Tibial nerve (tissue), 4 donors: Measurements from ENCODE around the gene SLC47A1. TPM values are rescaled to one million over a fixed set of nuclear protein-coding genes. Genes with fewer than 3 reads are reported as not detected.

Experiments used
- DNase-seq, 2 donors: peaks; one replicate each; pipeline ENCODE4 v3.0.0-alpha.2; 2019; ENCODE audit warnings: low spot score in 2 of 2
- H3K27ac ChIP-seq, 4 donors: fragments of 200-600 bp; sonication (generic) in 3 of 4; one replicate each; pipeline ENCODE4 v1.5.1; 2017 to 2019; ENCODE audit warnings: mild to moderate bottlenecking in 1 of 4
- H3K27me3 ChIP-seq, 2 donors: fragments of 200-600 bp; sonication (generic) in 1 of 2; one replicate each; pipeline versions ENCODE4 v1.5.1 to v1.6.0; 2017 to 2019
- H3K36me3 ChIP-seq, 3 donors: fragments of 200-600 bp; sonication (generic); one replicate each; pipeline ENCODE4 v1.5.1; 2018 to 2019
- H3K4me1 ChIP-seq, 4 donors: fragments of 200-600 bp; sonication (generic) in 3 of 4; one replicate each; pipeline ENCODE4 v1.5.1; 2017 to 2019
- H3K4me3 ChIP-seq, 4 donors: fragments of 200-600 bp; sonication (generic) in 3 of 4; one replicate each; pipeline ENCODE4 v1.5.1; 2017 to 2019; ENCODE audit warnings: mild to moderate bottlenecking in 1 of 4, moderate library complexity in 1 of 4
- H3K9me3 ChIP-seq, 4 donors: fragments of 200-600 bp; sonication (generic) in 3 of 4; one replicate each; pipeline ENCODE4 v1.5.1; 2017 to 2019
- CTCF ChIP-seq, 5 experiments: fragments of 200-600 bp in 3 of 5; fragments of 450-650 bp in 2 of 5; sonication (generic) in 3 of 5; IDR thresholded peaks; one replicate each; pipeline ENCODE4 v1.5.1; 2016 to 2019; ENCODE audit warnings: antibody characterized with exemption in 5 of 5, mild to moderate bottlenecking in 3 of 5, moderate library complexity in 2 of 5
- EP300 ChIP-seq, 2 donors: sonication (generic); formaldehyde crosslinking; IDR thresholded peaks; one replicate each; pipeline ENCODE4 v1.6.1; 2017; ENCODE audit warnings: antibody characterized with exemption in 2 of 2, mild to moderate bottlenecking in 1 of 2
- POLR2A ChIP-seq, 2 donors: fragments of 450-650 bp; IDR thresholded peaks; one replicate each; pipeline ENCODE4 v1.6.1; 2017; ENCODE audit warnings: antibody characterized with exemption in 2 of 2, mild to moderate bottlenecking in 2 of 2, moderate library complexity in 2 of 2
- WGBS, 2 donors: methylation state at CpG; one replicate each; pipeline ENCODE4 v1.1.5; 2018; 5-methylcytosine and 5-hydroxymethylcytosine counted together
- small RNA-seq: library from RNA; depleted of rRNA; stranded (forward); fragments of <200 nt; gene quantifications from one replicate; pipeline ENCODE3, GENCODE V24; 2016
- total RNA-seq, 4 donors: library from RNA; depleted of rRNA; stranded (reverse); fragments of >200 nt; gene quantifications; one replicate each; pipeline ENCODE4 v1.1.0, GENCODE V29; 2016

Gene SLC47A1
- total RNA-seq, 4 donors from 2014 or later, result 11.1 to 31.4 (median 19.5) TPM

GRCh38 chr17:19626079-19626478 lies 92.4 kb downstream of the SLC47A1 start:
- H3K36me3 ChIP-seq, result peaks cover 0 to 3% (median 0%) of the 10 kb centered on the region in 3 donors
- no peak overlapping the region for H3K4me3 ChIP-seq
- no peaks in the 10 kb centered on the region for H3K27me3 ChIP-seq
- H3K4me1 ChIP-seq, result no peaks in the 10 kb centered on the region
- WGBS, 2 donors, result 93% methylated on average over 4 of the region's 4 CpGs
- TF ChIP-seq CTCF (IDR thresholded peaks at IDR 0.05) (no peak), POLR2A (IDR thresholded peaks at IDR 0.05) (no peak), EP300 (IDR thresholded peaks at IDR 0.05) (no peak)
- DNase-seq, result no peak
- peaks cover 0 to 7% (median 0%) of the 10 kb centered on the region in 4 donors for H3K9me3 ChIP-seq
- no peak overlapping the region for H3K27ac ChIP-seq

Small RNA genes within 50 kb of the gene (small RNA-seq; reads per million reads assigned to genes)
- gene AC025627.2 (not detected), gene NMTRQ-TTG12-1 (not detected)

Other genes starting within 250 kb of the SLC47A1 start
- gene B9D1, start 171.1 kb upstream of the SLC47A1 start, total RNA-seq, result 10 to 100 TPM; 21.6 to 65.4 (median 43.4) TPM
- 10 to 100 TPM; 29.5 to 62.4 (median 39.3) TPM for gene MAPK7, start 155.4 kb upstream of the SLC47A1 start, total RNA-seq
- 100 to 1,000 TPM in 1 of 4 donors, 10 to 100 TPM in 3; 30.6 to 131 (median 53.4) TPM for gene MFAP4, start 146.7 kb upstream of the SLC47A1 start, total RNA-seq
- gene RNF112, start 122.6 kb upstream of the SLC47A1 start, total RNA-seq, result 1 to 10 TPM in 3 of 4 donors, under 1 TPM in 1; 0.44 to 2.5 (median 1.8) TPM
- gene ALDH3A2, start 114.9 kb downstream of the SLC47A1 start, total RNA-seq, result 100 to 1,000 TPM in 2 of 4 donors, 10 to 100 TPM in 2; 84.3 to 152 (median 105) TPM
- gene SLC47A2, start 182.7 kb downstream of the SLC47A1 start, total RNA-seq, result not detected
- gene ALDH3A1, start 214.4 kb downstream of the SLC47A1 start, total RNA-seq, result 1 to 10 TPM in 2 of 4 donors, under 1 TPM in 1, not detected in 1; 0.21 to 2.1 (median 1.7) TPM